ENCODE results near the gene FAM83E. TPM values are rescaled to one million over a fixed set of nuclear protein-coding genes. Genes with fewer than 3 reads are reported as not detected.

Gene FAM83E
- total RNA-seq, 1 donor from 2014 or later: 31.1 TPM

GRCh38 chr19:48617146-48617937 lies 2.5 kb upstream of the FAM83E start:
- peaks cover 27% of the 10 kb centered on the region for H3K4me1 ChIP-seq

GRCh38 chr19:48616491-48617056 lies 1.7 kb upstream of the FAM83E start:
- peaks cover 30% of the 10 kb centered on the region for H3K36me3 ChIP-seq
- TF ChIP-seq CTCF (IDR thresholded peaks at IDR 0.05): no peak
- DNase-seq: no peak
- peak overlapping the region; percentile 11 for H3K27ac ChIP-seq
- ATAC-seq: no peak
- peaks cover 27% of the 10 kb centered on the region for H3K4me1 ChIP-seq
- intact Hi-C loops (cut with DNase I): no loop called here
- H3K27me3 ChIP-seq: no peaks in the 10 kb centered on the region
- H3K4me3 ChIP-seq: peak overlapping the region; percentile 90
- no peaks in the 10 kb centered on the region for H3K9me3 ChIP-seq

More at GRCh38 chr19:48617146-48617937, 2.5 kb upstream of the FAM83E start:
- ATAC-seq: no peak
- DNase-seq: no peak
- peak overlapping the region; percentile 90 for H3K4me3 ChIP-seq
- H3K27me3 ChIP-seq: no peaks in the 10 kb centered on the region
- H3K36me3 ChIP-seq: peaks cover 30% of the 10 kb centered on the region
- no peaks in the 10 kb centered on the region for H3K9me3 ChIP-seq
- H3K27ac ChIP-seq: peak overlapping the region; percentile 93
- TF ChIP-seq CTCF (IDR thresholded peaks at IDR 0.05): no peak
- intact Hi-C loops (cut with DNase I): no loop called here

GRCh38 chr19:48616041-48616436 lies 1.2 kb upstream of the FAM83E start:
- ATAC-seq (no peak), DNase-seq (no peak)
- Histone ChIP-seq H3K27ac (peak overlapping the region; percentile 65), H3K4me1 (peaks cover 27% of the 10 kb centered on the region), H3K27me3 (no peaks in the 10 kb centered on the region), H3K4me3 (no peak overlapping the region), H3K36me3 (peaks cover 30% of the 10 kb centered on the region), H3K9me3 (no peaks in the 10 kb centered on the region)
- intact Hi-C loops (cut with DNase I): no loop called here
- no peak for TF ChIP-seq CTCF (IDR thresholded peaks at IDR 0.05)

- TF ChIP-seq CTCF (IDR thresholded peaks at IDR 0.05): no peak
- ATAC-seq: no peak
- Histone ChIP-seq H3K36me3 (peaks cover 30% of the 10 kb centered on the region), H3K4me1 (peaks cover 27% of the 10 kb centered on the region), H3K4me3 (no peak overlapping the region), H3K27me3 (no peaks in the 10 kb centered on the region), H3K9me3 (no peaks in the 10 kb centered on the region), H3K27ac (peak overlapping the region; percentile 65)
- intact Hi-C loops (cut with DNase I): no loop called here
- DNase-seq: no peak
Measured at GRCh38 chr19:48615231-48616040, 560 bp upstream of the FAM83E start.

- intact Hi-C loops (cut with DNase I): no loop called here
- Histone ChIP-seq H3K27ac (peak overlapping the region; percentile 79), H3K36me3 (peaks cover 30% of the 10 kb centered on the region), H3K27me3 (no peaks in the 10 kb centered on the region), H3K9me3 (no peaks in the 10 kb centered on the region), H3K4me3 (peak overlapping the region; percentile 42), H3K4me1 (peaks cover 27% of the 10 kb centered on the region)
- no peak for ATAC-seq
- TF ChIP-seq CTCF (IDR thresholded peaks at IDR 0.05): no peak
- DNase-seq: no peak
Measured at GRCh38 chr19:48613852-48614435, 932 bp downstream of the FAM83E start.

All from upper lobe of right lung (tissue), 1 donor.